A549 (cell line): ENCODE data around the gene RUNX1. TPM values are rescaled to one million over a fixed set of nuclear protein-coding genes. Genes with fewer than 3 reads are reported as not detected.

Experiments used
- ATAC-seq, 2 experiments: fragments of 200-7000 bp in 1 of 2; fragments of >200 bp in 1 of 2; cut with Nextera tagmentation in 1 of 2; cut with Tn5 transposase in 1 of 2; 3 replicates each; pipeline versions ENCODE4 v1.8.0 to v1.9.1; 2018 to 2020; ENCODE audit warnings: mild to moderate bottlenecking in 1 of 2, moderate library complexity in 1 of 2
- CTCF ChIA-PET: fragments of 300-600 bp; sonication (Branson Sonifier 250); formaldehyde crosslinking; extraction: SDS; loops from one replicate; lab custom pipeline; 2021; ENCODE audit warnings: antibody characterized with exemption, inconsistent platforms; lab: Yijun Ruan, JAX
- POLR2A ChIA-PET: fragments of 350-600 bp; formaldehyde crosslinking; extraction: SDS; loops from one replicate; lab custom pipeline; 2021; ENCODE audit warnings: antibody characterized with exemption, inconsistent platforms; lab: Yijun Ruan, JAX
- DNase-seq, 2 experiments: peaks; one replicate each; pipeline versions ENCODE4 v3.0.0 to v3.0.0-alpha.2; 2011 to 2016; ENCODE audit warnings: low read depth in 1 of 2, low spot score in 1 of 2
- FAIRE-seq: peaks from 2 replicates; lab custom pipeline; 2011; peaks lifted over from hg19 to GRCh38; lab: Jason Lieb, UNC
- H3K27ac ChIP-seq, 2 experiments: fragments of >200 bp; sonication (Bioruptor Twin); formaldehyde crosslinking; 3 replicates each; pipeline ENCODE4 v1.5.1; 2016 to 2017
- H3K4me1 ChIP-seq: fragments of >200 bp; sonication (Bioruptor Twin); formaldehyde crosslinking; 3 replicates; pipeline ENCODE4 v1.6.1; 2016
- H3K4me2 ChIP-seq: fragments of >200 bp; sonication (Bioruptor Twin); formaldehyde crosslinking; 3 replicates; pipeline ENCODE4 v1.6.1; 2016
- H3K4me3 ChIP-seq: fragments of >200 bp; sonication (Bioruptor Twin); formaldehyde crosslinking; 3 replicates; pipeline ENCODE4 v1.5.1; 2016
- H3K9me3 ChIP-seq: fragments of >200 bp; sonication (Bioruptor Twin); formaldehyde crosslinking; 3 replicates; pipeline ENCODE4 v1.6.1; 2016
- BHLHE40 ChIP-seq: IDR thresholded peaks from 2 replicates; pipeline ENCODE4 v1.6.1; 2012; ENCODE audit warnings: low read depth, low read length, inconsistent platforms
- CBX2 ChIP-seq: fragments of 200-600 bp; sonication (generic); IDR thresholded peaks from 2 replicates; pipeline ENCODE4 v1.6.1; 2016; ENCODE audit warnings: low read depth, mild to moderate bottlenecking, borderline replicate concordance
- CEBPB ChIP-seq, 2 experiments: fragments of >200 bp in 1 of 2; sonication (Bioruptor Twin) in 1 of 2; formaldehyde crosslinking in 1 of 2; IDR thresholded peaks; 2 replicates each; pipeline ENCODE4 v1.6.1; 2012 to 2016
- CTCF ChIP-seq: fragments of >200 bp; sonication (Bioruptor Twin); formaldehyde crosslinking; IDR thresholded peaks from 3 replicates; pipeline ENCODE4 v1.5.1; 2016
- EHMT2 ChIP-seq: fragments of 200-600 bp; sonication (generic); IDR thresholded peaks from 2 replicates; pipeline ENCODE4 v1.6.1; 2016; ENCODE audit warnings: antibody characterized with exemption, low read depth, mild to moderate bottlenecking, moderate library complexity
- GATA3 ChIP-seq: IDR thresholded peaks from 2 replicates; pipeline ENCODE4 v1.6.1; 2012; ENCODE audit warnings: borderline replicate concordance
- HMGXB4 ChIP-seq: fragments of 250-450 bp; sonication (Bioruptor Pico); IDR thresholded peaks from 2 replicates; pipeline ENCODE4 v1.5.0; 2021; ENCODE audit warnings: mild to moderate bottlenecking, moderate library complexity, borderline replicate concordance
- HOXB13 ChIP-seq: fragments of 250-450 bp; sonication (Bioruptor Pico); IDR thresholded peaks from 2 replicates; pipeline ENCODE4 v1.5.0; 2020; ENCODE audit warnings: low read depth, mild to moderate bottlenecking, moderate library complexity
- MAFK ChIP-seq: fragments of 450-650 bp; IDR thresholded peaks from 2 replicates; pipeline ENCODE4 v1.6.1; 2014; ENCODE audit not compliant: partially characterized antibody
- NR3C1 ChIP-seq: fragments of >200 bp; sonication (Bioruptor Twin); formaldehyde crosslinking; IDR thresholded peaks from 3 replicates; pipeline ENCODE4 v1.6.1; 2017
- RAD21 ChIP-seq, 2 experiments: fragments of >200 bp in 1 of 2; sonication (Bioruptor Twin) in 1 of 2; formaldehyde crosslinking in 1 of 2; IDR thresholded peaks in 1 of 2; conservative IDR thresholded peaks in 1 of 2; 2 replicates in 1 of 2; 3 replicates in 1 of 2; pipeline ENCODE4 v1.6.1; 2012 to 2018; ENCODE audit warnings: inconsistent platforms in 1 of 2
- RARB ChIP-seq: fragments of 250-450 bp; sonication (Bioruptor Pico); IDR thresholded peaks from 2 replicates; pipeline ENCODE4 v1.8.0; 2021; ENCODE audit warnings: mild to moderate bottlenecking, moderate library complexity
- REST ChIP-seq: fragments of 200-600 bp; sonication (generic); IDR thresholded peaks from 2 replicates; pipeline ENCODE4 v1.6.1; 2016; ENCODE audit warnings: antibody characterized with exemption, mild to moderate bottlenecking, moderate library complexity
- TP53 ChIP-seq: fragments of 250-450 bp; sonication (Bioruptor Pico); IDR thresholded peaks from 2 replicates; pipeline ENCODE4 v1.5.0; 2021; ENCODE audit warnings: mild to moderate bottlenecking, moderate library complexity
- ZFP36 ChIP-seq: fragments of 450-650 bp; IDR thresholded peaks from 2 replicates; pipeline ENCODE4 v1.6.1; 2014; ENCODE audit warnings: borderline replicate concordance; ENCODE audit not compliant: partially characterized antibody
- ZSCAN20 ChIP-seq: fragments of 250-450 bp; sonication (Bioruptor Pico); IDR thresholded peaks from 2 replicates; pipeline ENCODE4 v1.8.0; 2022; ENCODE audit warnings: mild to moderate bottlenecking, moderate library complexity
- WGBS: methylation state at CpG from one replicate; pipeline ENCODE4 v1.1.6; 2017; ENCODE audit errors: missing lambda C conversion rate; 5-methylcytosine and 5-hydroxymethylcytosine counted together
- polyA plus RNA-seq, 4 experiments: library from polyadenylated mRNA; depleted of rRNA in 3 of 4; stranded (reverse); fragments of >200 nt; fragmentation: RNase III in 1 of 4; extraction: RNeasy Plus Mini Kit Qiagen cat#74134 plus additional on column Dnase treatment in 1 of 4; gene quantifications; 2 replicates in 3 of 4; 3 replicates in 1 of 4; pipeline ENCODE4 v1.2.3, GENCODE V29; 2011 to 2017

RUNX1 gene
- polyA plus RNA-seq, 2 of the 4 experiments (the other 2 are of a cell fraction) = 5.5 TPM

- FAIRE-seq (no peak), DNase-seq (no peak), ATAC-seq (no peak)
- ChIA-PET CTCF (interaction anchor here (1.9 kb wide), 1 partner anchor 58 kb away, joined by 6 read pairs; no protein-coding TSS in a partner anchor), POLR2A (interaction anchor here (1.0 kb wide), 1 partner anchor 85 kb away, joined by 3 read pairs; no protein-coding TSS in a partner anchor)
- no peak overlapping the region for H3K4me2 ChIP-seq
- peak overlapping the region; percentile 40 to 81; a peak in 5 of 6 replicates for H3K27ac ChIP-seq
- H3K9me3 ChIP-seq = peaks cover 26% of the 10 kb centered on the region
- WGBS = 90% methylated on average over 2 of the region's 2 CpGs
- H3K4me1 ChIP-seq = peaks cover 63% of the 10 kb centered on the region
- no peak overlapping the region for H3K4me3 ChIP-seq
- TF ChIP-seq MAFK = peak; percentile 31
- no peak for TF ChIP-seq RARB
Measured at GRCh38 chr21:34803782-34804370, 245.2 kb downstream of the RUNX1 start.

GRCh38 chr21:34802180-34802899 is 246.8 kb downstream of the RUNX1 start:
- peak overlapping the region; percentile 72 for H3K4me2 ChIP-seq
- no peak for DNase-seq
- ChIA-PET POLR2A (interaction anchor here (3.1 kb wide), 1 partner anchor 85 kb away, joined by 14 read pairs; no protein-coding TSS in a partner anchor), CTCF (no interaction called here)
- WGBS = 93% methylated on average over 1 of the region's 1 CpG
- no peak overlapping the region for H3K4me3 ChIP-seq
- H3K4me1 ChIP-seq = peaks cover 57% of the 10 kb centered on the region
- TF ChIP-seq NR3C1 (no peak), ZFP36 (no peak), HOXB13 (no peak), HMGXB4 (CRISPR knock-in tag) (no peak), ZSCAN20 (no peak), CEBPB (IDR thresholded peaks at IDR 0.05) (no peak), EHMT2 (no peak), BHLHE40 (no peak), CBX2 (no peak), GATA3 (no peak), TP53 (CRISPR knock-in tag) (no peak)
- H3K9me3 ChIP-seq = peaks cover 26% of the 10 kb centered on the region
- peak in 1 of 2 experiments; percentile 30; a peak in 2 of 6 replicates for ATAC-seq
- peak overlapping the region; percentile 79 to 81 for H3K27ac ChIP-seq
- FAIRE-seq = no peak

- ATAC-seq (peak; percentile 77 to 79; a peak in 4 of 6 replicates), DNase-seq (peak; percentile 22 to 46), FAIRE-seq (no peak)
- H3K4me3 ChIP-seq = no peak overlapping the region
- ChIA-PET CTCF (interaction anchor here (0.7 to 2.1 kb wide), 3 partner anchors 35 to 56 kb away, joined by 3 to 11 read pairs (median 3); no protein-coding TSS in a partner anchor), POLR2A (interaction anchor here (3.1 kb wide), 1 partner anchor 86 kb away, joined by 14 read pairs; no protein-coding TSS in a partner anchor)
- peak overlapping the region; percentile 72 for H3K4me2 ChIP-seq
- H3K27ac ChIP-seq = peak overlapping the region; percentile 79 to 81
- H3K9me3 ChIP-seq = peaks cover 20% of the 10 kb centered on the region; the same call in 2 of the 3 replicates
- H3K4me1 ChIP-seq = peaks cover 58% of the 10 kb centered on the region
- 19% methylated on average over 2 of the region's 2 CpGs for WGBS
- peak; percentile 56 to 59 for TF ChIP-seq RAD21 (conservative IDR thresholded peaks at IDR 0.05 in 1 of 2, IDR thresholded peaks at IDR 0.05 in 1 of 2)
- TF ChIP-seq CTCF = peak; percentile 28; the same call in 2 of the 3 replicates
- TF ChIP-seq REST = no peak
Measured at GRCh38 chr21:34801519-34802132, 247.5 kb downstream of the RUNX1 start.
